Ishikawa (cell line): ENCODE measurements around the gene AQP11.

Experiments
- CEBPB ChIP-seq: IDR thresholded peaks from 2 replicates; pipeline ENCODE4 v1.6.1; 2012
- CREB1 ChIP-seq: IDR thresholded peaks from 2 replicates; pipeline ENCODE4 v1.6.1; 2012; ENCODE audit warnings: low read depth
- EGR1 ChIP-seq: IDR thresholded peaks from 2 replicates; pipeline ENCODE4 v1.6.1; 2012
- EP300 ChIP-seq: IDR thresholded peaks from 2 replicates; pipeline ENCODE4 v1.6.1; 2012; ENCODE audit warnings: borderline replicate concordance
- FOXM1 ChIP-seq: IDR thresholded peaks from 2 replicates; pipeline ENCODE4 v1.6.1; 2012; ENCODE audit warnings: low read depth, borderline replicate concordance
- NFIC ChIP-seq: IDR thresholded peaks from 2 replicates; pipeline ENCODE4 v1.6.1; 2012
- RAD21 ChIP-seq: IDR thresholded peaks from 2 replicates; pipeline ENCODE4 v1.6.1; 2012; ENCODE audit warnings: low read depth
- REST ChIP-seq: IDR thresholded peaks from 2 replicates; pipeline ENCODE4 v1.6.1; 2012; ENCODE audit warnings: low read depth, mild to moderate bottlenecking
- TAF1 ChIP-seq: IDR thresholded peaks from 2 replicates; pipeline ENCODE4 v1.6.1; 2012; ENCODE audit warnings: low read depth, mild to moderate bottlenecking
- TCF12 ChIP-seq: IDR thresholded peaks from 2 replicates; pipeline ENCODE4 v1.6.1; 2012; ENCODE audit warnings: low read depth
- TEAD4 ChIP-seq: IDR thresholded peaks from 2 replicates; pipeline ENCODE4 v1.6.1; 2012
- YY1 ChIP-seq: IDR thresholded peaks from 2 replicates; pipeline ENCODE4 v1.6.1; 2012; ENCODE audit warnings: low read depth
- ZBTB7A ChIP-seq: IDR thresholded peaks from 2 replicates; pipeline ENCODE4 v1.6.1; 2012; ENCODE audit warnings: low read depth
- TF ChIP-seq, protein P1 (sequence below): IDR thresholded peaks from 2 replicates; pipeline ENCODE4 v1.6.1; 2012

Gene AQP11

DNA sequence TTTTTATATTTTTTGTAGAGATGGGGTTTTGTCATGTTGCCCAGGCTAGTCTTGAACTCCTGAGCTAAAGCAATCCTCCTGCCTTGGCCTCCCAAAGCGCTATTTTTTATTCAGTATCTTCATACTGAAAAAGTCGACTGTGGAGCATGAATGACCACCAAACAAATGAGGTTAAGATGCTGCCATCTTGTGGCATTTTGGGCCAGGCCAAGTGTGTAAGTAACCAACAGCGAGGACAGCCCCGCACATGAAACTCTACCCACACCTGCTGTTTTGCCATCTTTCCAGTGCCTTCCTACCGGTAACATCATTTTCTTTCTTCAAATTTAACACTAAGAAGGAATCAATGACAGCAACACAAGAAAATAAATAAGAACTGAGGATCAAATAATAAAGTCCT is 32.2 kb upstream of the AQP11 start:
- TF ChIP-seq TCF12 (no peak), RAD21 (peak; percentile 45), CEBPB (no peak), TEAD4 (no peak), ZBTB7A (no peak), EP300 (no peak), TAF1 (no peak)
- TF ChIP-seq, protein P1, sequence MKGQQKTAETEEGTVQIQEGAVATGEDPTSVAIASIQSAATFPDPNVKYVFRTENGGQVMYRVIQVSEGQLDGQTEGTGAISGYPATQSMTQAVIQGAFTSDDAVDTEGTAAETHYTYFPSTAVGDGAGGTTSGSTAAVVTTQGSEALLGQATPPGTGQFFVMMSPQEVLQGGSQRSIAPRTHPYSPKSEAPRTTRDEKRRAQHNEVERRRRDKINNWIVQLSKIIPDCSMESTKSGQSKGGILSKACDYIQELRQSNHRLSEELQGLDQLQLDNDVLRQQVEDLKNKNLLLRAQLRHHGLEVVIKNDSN: no peak

DNA sequence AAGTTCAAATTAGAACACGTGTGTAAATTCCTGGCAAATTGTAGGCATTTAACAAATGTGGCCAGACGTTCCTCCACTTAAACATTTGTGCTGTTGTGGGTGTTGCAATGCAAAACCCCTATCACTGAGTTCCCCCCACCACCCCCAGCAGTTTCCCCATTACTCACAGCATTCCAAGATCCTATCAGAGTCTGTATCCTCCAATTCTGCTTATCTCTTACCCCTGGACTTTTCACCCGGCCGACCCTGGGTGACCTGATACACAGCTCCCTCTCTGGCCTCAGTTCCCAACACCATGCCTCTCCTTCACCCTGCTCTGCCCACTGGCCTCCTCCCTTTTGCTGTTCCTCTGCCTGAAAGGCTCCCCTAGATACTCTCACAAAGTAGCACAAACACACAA is 31.4 kb upstream of the AQP11 start:
- TF ChIP-seq REST (no peak), EGR1 (no peak), ZBTB7A (no peak), CREB1 (no peak), NFIC (no peak), CEBPB (no peak), EP300 (no peak)

GRCh38 chr11:77559686-77560401 is 29.9 kb upstream of the AQP11 start:
- TF ChIP-seq TAF1: no peak
- no peak for TF ChIP-seq CEBPB
- no peak for TF ChIP-seq TCF12
- TF ChIP-seq EP300: no peak
- TF ChIP-seq CREB1: no peak
- TF ChIP-seq FOXM1: no peak
- no peak for TF ChIP-seq ZBTB7A
- TF ChIP-seq, protein P1: no peak

DNA sequence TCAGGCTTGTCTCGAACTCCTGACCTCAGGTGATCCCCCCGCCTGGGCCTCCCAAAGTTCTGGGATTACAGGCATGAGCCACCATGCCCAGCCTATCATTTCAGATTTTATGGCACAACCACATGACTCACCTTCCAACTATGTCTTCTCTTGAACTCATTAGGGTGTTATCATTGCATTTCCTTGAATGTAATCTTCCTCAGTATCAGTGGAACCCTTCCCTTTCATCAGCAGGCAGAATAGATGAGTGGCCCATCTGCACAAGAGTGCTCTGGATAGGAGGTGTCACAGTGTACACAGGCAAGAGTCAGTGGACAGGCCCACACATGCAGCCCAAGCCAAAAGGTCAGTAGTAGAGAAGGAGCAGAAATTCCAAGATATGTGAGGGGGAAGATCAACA is 29.1 kb upstream of the AQP11 start:
- TF ChIP-seq TEAD4: no peak
- no peak for TF ChIP-seq RAD21
- TF ChIP-seq, protein P1: no peak
- TF ChIP-seq EGR1: no peak
- TF ChIP-seq ZBTB7A: no peak
- no peak for TF ChIP-seq EP300
- TF ChIP-seq TCF12: no peak
- no peak for TF ChIP-seq NFIC
- no peak for TF ChIP-seq REST
- TF ChIP-seq FOXM1: no peak
- TF ChIP-seq CREB1: no peak

DNA sequence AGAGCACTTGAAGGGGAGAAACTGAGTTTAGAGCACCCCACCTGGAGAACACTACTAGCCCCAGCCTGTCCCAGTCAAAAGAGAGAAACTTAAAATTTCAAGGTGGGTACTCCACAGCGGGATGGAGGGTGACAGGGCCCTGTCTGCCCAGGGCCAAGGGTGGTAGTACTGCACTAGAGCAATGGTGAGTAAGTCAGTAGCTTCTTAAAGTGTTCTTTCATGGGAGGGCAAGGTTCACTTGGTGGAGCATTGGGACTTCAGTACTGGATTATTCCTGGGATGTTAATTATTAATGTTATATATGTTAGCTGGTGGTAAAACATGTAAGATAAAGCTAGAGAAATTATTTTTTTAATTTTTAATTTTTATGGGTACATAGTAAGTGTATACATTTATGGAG is 28.5 kb upstream of the AQP11 start:
- no peak for TF ChIP-seq EP300
- TF ChIP-seq CREB1: no peak
- no peak for TF ChIP-seq REST
- TF ChIP-seq YY1: no peak
- no peak for TF ChIP-seq ZBTB7A
- TF ChIP-seq, protein P1: no peak
